Measurements from ENCODE around the gene LGALS3BP.
"Not testable (repeated sequence)": the region's sequence is repeated elsewhere in the genome, so short reads cannot be mapped to it uniquely, and the experiment has no call there.

The LGALS3BP gene

GRCh38 chr17:79024901-79025737 is 45.4 kb upstream of the LGALS3BP start:
- no peak for TF ChIP-seq CTCF (conservative IDR thresholded peaks at IDR 0.05; ENCODE audit: low read depth, low read length)
- peak overlapping the region; percentile 72 for H3K4me3 ChIP-seq (ENCODE audit: low read depth, low read length)
- DNase-seq (ENCODE audit: low read depth), result no peak

- H3K4me3 ChIP-seq (ENCODE audit: low read depth, low read length), result peak within 1 kb of the TSS; percentile 72
- peak; percentile 17 for TF ChIP-seq CTCF (conservative IDR thresholded peaks at IDR 0.05; ENCODE audit: low read depth, low read length)
- peak; percentile 65 for DNase-seq (ENCODE audit: low read depth)
Observed at GRCh38 chr17:79023886-79024771, 44.4 kb upstream of the LGALS3BP start, which contains the start of gene C1QTNF1. Gene C1QTNF1 (plus strand): TSS chr17:79024169. CDS start chr17:79043969, 19,800 bp downstream.

- DNase-seq (ENCODE audit: low read depth), result no peak
- TF ChIP-seq CTCF (conservative IDR thresholded peaks at IDR 0.05; ENCODE audit: low read depth, low read length), result no peak
- H3K4me3 ChIP-seq (ENCODE audit: low read depth, low read length), result no peak overlapping the region
Observed at GRCh38 chr17:79023180-79023705, 43.5 kb upstream of the LGALS3BP start.

GRCh38 chr17:79022507-79022991 is 42.8 kb upstream of the LGALS3BP start:
- no peak overlapping the region for H3K4me3 ChIP-seq (ENCODE audit: low read depth, low read length)
- DNase-seq (ENCODE audit: low read depth), result peak; percentile 44
- TF ChIP-seq CTCF (conservative IDR thresholded peaks at IDR 0.05; ENCODE audit: low read depth, low read length), result no peak

- not testable (repeated sequence) for DNase-seq (ENCODE audit: low read depth); H3K4me3 ChIP-seq (ENCODE audit: low read depth, low read length)
Observed at GRCh38 chr17:79021929-79022328, 42.2 kb upstream of the LGALS3BP start.

- no peak overlapping the region for H3K4me3 ChIP-seq (ENCODE audit: low read depth, low read length)
- DNase-seq (ENCODE audit: low read depth), result no peak
- no peak for TF ChIP-seq CTCF (conservative IDR thresholded peaks at IDR 0.05; ENCODE audit: low read depth, low read length)
Observed at GRCh38 chr17:79020631-79021301, 41.0 kb upstream of the LGALS3BP start.
